Activated naive CD8-positive, alpha-beta T cell treated with anti-CD3 and anti-CD28 coated beads, Interleukin-2, amount 50 U/mL, for 24 hours (primary cell): ENCODE data around the gene KRT14.
A peak's percentile ranks its signal among the peaks of the same experiment; 100 is the strongest.

Experiments used
- ATAC-seq: fragments of 150-1000 bp; cut with Tn5 transposase; one replicate; pipeline ENCODE4 v1.10.0; 2021
- DNase-seq: peaks from one replicate; pipeline ENCODE4 v3.0.0; 2021
- H3K27ac Mint-ChIP-seq: one replicate; pipeline ENCODE4 v1.8.0; 2021; ENCODE audit warnings: mild to moderate bottlenecking, mixed read lengths
- H3K27me3 Mint-ChIP-seq: one replicate; pipeline ENCODE4 v1.8.0; 2021; ENCODE audit warnings: mixed read lengths
- H3K36me3 Mint-ChIP-seq: one replicate; pipeline ENCODE4 v1.8.0; 2021; ENCODE audit warnings: low read depth, mixed read lengths
- H3K4me1 Mint-ChIP-seq: one replicate; pipeline ENCODE4 v1.8.0; 2021; ENCODE audit warnings: mixed read lengths
- H3K4me3 Mint-ChIP-seq: one replicate; pipeline ENCODE4 v1.8.0; 2021; ENCODE audit warnings: mild to moderate bottlenecking, moderate library complexity, mixed read lengths
- H3K9me3 Mint-ChIP-seq: one replicate; pipeline ENCODE4 v1.8.0; 2021; ENCODE audit warnings: mixed read lengths

The KRT14 gene

DNA sequence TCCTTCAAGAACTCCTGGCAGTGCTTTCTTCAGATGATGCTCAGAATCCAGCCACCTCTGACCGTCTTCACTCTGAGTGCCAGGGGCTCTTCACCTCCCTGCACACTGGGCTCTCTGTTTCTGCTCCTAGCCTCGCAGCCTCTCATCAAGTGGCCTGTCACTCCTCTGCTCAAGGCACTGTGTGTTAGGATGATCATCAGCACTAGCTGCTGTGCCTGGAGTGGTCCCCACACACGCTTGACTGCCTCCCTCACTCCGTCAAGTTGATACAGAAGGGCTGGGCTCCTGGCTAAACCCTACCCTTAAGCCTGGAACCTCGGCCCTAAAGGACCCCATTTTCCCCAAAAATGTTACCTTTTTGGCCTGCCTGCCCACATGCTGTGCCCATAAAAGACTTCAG is 30.4 kb downstream of the KRT14 start:
- Mint-ChIP-seq H3K27ac (no peak overlapping the region), H3K9me3 (no peaks in the 10 kb centered on the region), H3K36me3 (no peaks in the 10 kb centered on the region), H3K4me3 (no peak overlapping the region), H3K27me3 (peaks cover 35% of the 10 kb centered on the region), H3K4me1 (no peaks in the 10 kb centered on the region)
- DNase-seq = no peak
- no peak for ATAC-seq

DNA sequence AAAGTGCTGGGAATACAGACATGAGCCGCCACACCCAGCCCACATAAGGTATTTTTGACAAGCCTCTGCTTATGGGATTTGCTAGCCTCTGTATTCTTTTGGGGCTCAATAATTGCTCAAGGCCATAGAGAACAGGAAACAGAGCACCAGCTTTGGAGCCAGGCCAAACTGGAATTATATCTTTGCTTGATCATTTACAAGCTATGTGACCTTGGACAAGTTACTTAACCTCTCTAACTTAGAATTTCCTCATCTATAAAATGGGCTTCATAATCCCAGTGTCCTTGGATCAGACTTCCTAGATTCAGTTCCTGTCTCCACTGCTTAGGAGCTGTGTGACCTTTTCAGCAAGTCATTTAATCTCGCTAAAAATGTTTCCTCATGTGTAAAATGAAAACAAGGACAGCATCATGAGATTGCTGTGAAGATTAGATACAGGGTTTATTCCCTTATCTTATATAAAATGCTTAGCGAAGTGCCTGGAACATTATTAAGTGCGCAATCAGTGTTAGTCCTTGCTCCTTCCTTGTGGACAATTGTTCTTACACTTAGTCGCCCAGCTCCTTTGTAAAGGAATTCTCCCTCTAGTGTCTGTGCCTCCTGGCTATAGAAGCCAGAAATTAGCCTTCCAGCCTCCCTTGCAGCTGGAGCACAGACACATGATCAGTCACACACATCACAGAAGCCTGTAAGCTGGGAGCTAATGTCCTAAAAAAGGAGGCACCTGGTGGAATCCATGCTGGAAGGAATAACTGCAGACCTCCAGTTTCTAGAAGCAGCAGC is 31.4 kb downstream of the KRT14 start:
- Mint-ChIP-seq H3K4me1 (no peaks in the 10 kb centered on the region), H3K36me3 (no peaks in the 10 kb centered on the region), H3K9me3 (no peaks in the 10 kb centered on the region), H3K27me3 (peaks cover 31% of the 10 kb centered on the region), H3K27ac (no peak overlapping the region), H3K4me3 (no peak overlapping the region)
- no peak for ATAC-seq
- DNase-seq = no peak

DNA sequence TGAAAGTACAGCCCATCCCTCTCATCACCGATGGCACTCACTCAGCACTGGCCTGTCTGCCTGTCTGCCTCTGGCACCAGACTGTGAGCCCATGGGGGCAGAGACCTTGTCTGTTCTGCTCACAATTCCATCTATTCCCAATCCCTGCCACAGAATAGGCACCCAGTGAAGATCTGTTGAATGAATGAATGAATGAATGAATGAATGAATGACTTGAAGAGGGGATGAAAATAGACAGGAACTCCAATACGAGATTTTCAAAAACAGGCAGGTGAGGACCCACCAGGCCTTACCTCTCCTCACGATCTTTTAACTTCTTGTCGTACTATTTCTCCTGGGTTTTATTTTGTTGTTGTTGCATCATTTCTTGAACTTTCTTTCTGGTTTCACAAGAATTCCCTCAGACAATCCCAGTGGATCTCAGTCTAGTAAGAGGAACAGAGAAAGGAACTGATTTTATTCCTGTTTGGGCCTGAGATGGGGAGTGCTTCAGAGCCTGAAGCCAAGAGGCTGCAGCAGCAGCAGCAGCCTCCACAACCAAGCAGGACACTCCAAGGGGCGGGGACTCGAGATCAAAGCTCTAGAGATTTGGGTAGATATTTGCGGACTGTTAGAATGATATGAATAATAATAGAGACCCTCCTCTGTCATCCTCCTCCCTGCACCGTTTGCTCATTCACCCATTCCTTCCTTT is 32.6 kb downstream of the KRT14 start:
- H3K4me3 Mint-ChIP-seq = no peak overlapping the region
- DNase-seq (no peak), ATAC-seq (no peak)
- H3K27ac Mint-ChIP-seq = no peak overlapping the region
- H3K27me3 Mint-ChIP-seq = peaks cover 30% of the 10 kb centered on the region
- H3K36me3 Mint-ChIP-seq = no peaks in the 10 kb centered on the region
- no peaks in the 10 kb centered on the region for H3K9me3 Mint-ChIP-seq
- peaks cover 4% of the 10 kb centered on the region for H3K4me1 Mint-ChIP-seq

DNA sequence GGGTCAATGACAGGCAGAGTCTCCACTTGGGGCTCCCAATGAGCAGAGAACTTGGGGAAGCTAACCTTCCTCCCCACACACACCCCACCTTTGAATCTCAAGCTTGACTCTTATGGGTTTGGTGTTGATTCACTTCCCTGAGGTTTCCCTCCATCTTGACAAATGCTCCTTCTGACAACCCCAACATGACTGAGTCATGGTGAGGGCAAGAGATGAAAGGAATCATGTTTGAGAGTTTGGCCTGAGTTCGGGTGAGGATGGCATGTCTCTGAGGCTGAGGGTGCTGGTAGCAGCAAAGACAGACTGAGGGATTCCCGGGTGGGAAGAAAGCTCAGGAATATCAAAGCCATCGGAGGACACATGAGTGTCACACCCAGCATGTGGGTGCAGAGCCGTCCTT is 33.5 kb downstream of the KRT14 start:
- Mint-ChIP-seq H3K9me3 (no peaks in the 10 kb centered on the region), H3K4me3 (no peak overlapping the region), H3K36me3 (no peaks in the 10 kb centered on the region), H3K27ac (no peak overlapping the region), H3K4me1 (peaks cover 13% of the 10 kb centered on the region), H3K27me3 (peaks cover 25% of the 10 kb centered on the region)
- ATAC-seq (no peak), DNase-seq (no peak)

DNA sequence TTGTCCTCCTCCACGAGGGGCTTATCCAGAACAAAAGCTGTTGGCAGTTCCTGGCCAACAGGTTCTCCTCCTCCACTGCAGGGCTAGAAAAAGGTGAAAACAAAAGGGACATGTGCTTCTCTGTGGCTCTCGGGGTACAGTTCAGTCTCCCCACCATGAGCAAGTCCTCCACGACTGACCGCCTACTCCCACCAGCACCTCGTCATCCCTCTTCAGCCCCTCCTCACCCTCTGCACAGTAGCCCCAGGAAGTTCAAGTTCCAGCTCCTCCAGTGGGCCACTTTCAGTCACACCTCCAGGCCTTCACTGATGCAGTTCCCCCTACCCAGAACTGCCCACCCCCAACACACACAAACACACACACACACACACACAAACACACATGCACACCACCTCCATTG is 34.2 kb downstream of the KRT14 start:
- Mint-ChIP-seq H3K27me3 (peaks cover 22% of the 10 kb centered on the region), H3K36me3 (no peaks in the 10 kb centered on the region), H3K4me3 (no peak overlapping the region), H3K4me1 (peaks cover 20% of the 10 kb centered on the region), H3K9me3 (no peaks in the 10 kb centered on the region), H3K27ac (no peak overlapping the region)
- DNase-seq = no peak
- no peak for ATAC-seq

DNA sequence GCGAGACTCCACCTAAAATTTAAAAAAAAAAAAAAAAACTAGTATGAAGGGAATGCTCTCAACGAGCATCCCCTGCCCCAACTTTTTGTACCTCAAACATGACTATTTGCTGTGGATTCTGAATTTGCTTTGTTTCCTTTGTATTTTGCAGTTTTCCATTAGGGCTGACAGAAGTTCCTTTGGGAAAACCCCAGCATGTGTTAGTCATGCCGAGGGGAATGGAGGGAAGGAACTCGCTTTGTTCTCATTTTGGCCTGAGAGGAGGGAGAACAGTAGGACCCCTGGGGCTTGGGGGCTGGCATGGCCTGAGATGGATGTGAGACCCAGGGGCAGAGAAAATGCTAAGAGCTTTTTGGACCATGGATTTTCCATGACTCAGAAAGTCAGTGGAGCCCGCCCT is 35.3 kb downstream of the KRT14 start:
- H3K4me1 Mint-ChIP-seq = peaks cover 20% of the 10 kb centered on the region
- peaks cover 27% of the 10 kb centered on the region for H3K27me3 Mint-ChIP-seq
- H3K36me3 Mint-ChIP-seq = no peaks in the 10 kb centered on the region
- no peak overlapping the region for H3K4me3 Mint-ChIP-seq
- DNase-seq (no peak), ATAC-seq (no peak)
- H3K27ac Mint-ChIP-seq = no peak overlapping the region
- no peaks in the 10 kb centered on the region for H3K9me3 Mint-ChIP-seq

DNA sequence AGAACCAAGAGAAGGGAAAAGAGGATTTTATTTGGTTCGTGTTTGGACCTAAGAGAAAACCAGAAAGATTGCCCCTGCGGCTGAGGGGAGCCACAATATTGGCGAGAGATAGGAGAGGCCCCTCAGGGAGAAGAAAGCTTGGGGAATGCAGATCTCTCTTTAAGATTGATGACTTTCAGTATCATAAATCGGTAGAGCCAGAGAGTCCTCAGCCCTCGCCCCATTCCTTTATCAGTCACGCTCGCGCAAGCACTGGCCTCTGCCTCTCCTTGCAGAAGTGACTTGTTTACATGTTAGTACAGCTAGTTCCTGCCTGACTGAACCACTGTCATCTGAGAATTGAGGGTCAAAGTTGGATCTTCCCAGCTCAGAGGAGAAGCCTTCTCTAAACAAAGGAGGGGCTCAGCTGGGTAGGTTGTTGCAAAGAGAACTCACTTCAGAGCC is 37.1 kb downstream of the KRT14 start:
- no peak overlapping the region for H3K27ac Mint-ChIP-seq
- H3K36me3 Mint-ChIP-seq = no peaks in the 10 kb centered on the region
- H3K4me1 Mint-ChIP-seq = peaks cover 20% of the 10 kb centered on the region
- no peak for DNase-seq
- no peak for ATAC-seq
- H3K27me3 Mint-ChIP-seq = peaks cover 20% of the 10 kb centered on the region
- no peak overlapping the region for H3K4me3 Mint-ChIP-seq
- no peaks in the 10 kb centered on the region for H3K9me3 Mint-ChIP-seq

DNA sequence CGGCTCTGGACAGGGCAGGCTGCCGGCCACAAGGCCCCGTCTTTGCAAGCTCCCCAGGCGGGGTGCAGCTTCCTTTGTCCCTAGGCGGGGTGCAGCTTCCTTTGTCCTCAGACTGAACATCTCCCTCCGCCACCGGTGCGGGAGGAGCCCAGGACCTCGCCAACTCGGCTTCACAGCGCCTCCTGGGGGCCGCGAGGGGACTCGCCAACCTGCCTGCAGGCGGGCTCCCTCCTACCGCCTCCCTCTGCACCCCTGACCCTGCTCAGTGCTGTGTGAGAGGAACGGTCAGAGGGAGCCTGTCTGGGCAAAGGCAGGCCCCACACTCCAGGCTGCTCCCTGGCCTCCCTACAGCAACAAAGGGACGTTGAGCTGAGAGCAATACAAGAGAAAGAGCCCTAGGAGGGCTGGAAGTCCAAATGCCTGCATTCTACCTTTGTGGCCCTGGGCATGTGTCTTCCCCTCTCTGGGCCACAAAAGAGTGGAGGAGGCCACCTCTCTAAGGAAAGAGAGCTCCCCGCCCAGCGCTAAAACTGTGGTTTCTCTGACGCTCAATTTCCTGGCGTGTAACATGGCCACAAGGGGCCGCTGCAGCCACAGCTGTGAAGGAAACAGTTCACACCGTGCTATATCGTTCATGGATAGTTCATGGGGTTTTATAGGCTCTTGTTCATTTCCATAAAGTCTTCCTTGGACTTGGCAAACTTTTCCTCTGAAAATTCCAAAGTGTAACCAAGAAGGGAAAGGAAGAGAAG is 37.7 kb downstream of the KRT14 start:
- Mint-ChIP-seq H3K9me3 (no peaks in the 10 kb centered on the region), H3K36me3 (no peaks in the 10 kb centered on the region), H3K27me3 (peaks cover 18% of the 10 kb centered on the region), H3K4me1 (peaks cover 20% of the 10 kb centered on the region), H3K4me3 (no peak overlapping the region), H3K27ac (no peak overlapping the region)
- DNase-seq (peak; percentile 87), ATAC-seq (peak; percentile 64)

DNA sequence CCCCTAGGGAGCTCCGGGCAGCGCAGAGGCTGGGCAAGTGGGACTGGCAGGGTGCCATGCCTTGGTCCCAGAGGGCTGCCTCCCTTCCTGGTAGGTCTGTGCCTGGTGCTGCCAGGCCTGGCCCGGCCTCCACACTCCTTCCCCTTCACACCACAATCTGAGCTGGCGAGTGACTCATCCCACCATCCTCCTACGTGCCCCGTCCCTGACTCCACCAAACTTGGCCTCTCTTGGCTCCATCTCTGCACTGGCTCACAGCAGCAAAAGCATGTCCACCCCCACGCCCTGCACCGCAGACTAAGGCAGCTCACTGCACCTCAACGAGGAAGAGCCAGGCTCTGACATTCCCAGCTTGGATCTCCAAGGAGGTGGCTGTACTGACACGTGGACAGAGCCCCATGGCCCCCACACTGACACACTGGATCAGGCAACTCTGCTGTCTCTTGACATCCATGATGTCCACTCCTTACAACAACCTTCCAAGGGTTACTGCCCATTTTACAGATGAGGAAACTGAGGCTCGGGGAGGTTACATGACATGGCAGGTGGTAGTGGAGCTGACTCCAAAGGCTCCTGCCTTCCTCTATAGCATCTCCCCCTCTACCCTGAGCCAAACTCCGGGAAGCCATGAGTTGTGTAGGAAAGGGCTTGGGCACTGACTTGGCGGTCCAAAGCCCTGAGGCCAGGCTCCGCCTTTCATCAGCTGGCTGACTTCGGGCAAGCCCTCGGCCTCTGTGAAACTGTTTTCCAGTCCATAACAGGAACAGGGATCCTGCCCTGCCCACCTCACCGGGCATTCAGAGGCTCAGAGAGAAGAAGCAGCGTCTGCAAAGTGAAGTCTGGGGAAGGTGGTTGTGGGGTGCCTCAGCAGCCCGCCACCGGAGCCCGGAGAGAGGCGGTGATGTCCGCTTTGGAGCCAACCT is 38.5 kb downstream of the KRT14 start:
- Mint-ChIP-seq H3K27ac (no peak overlapping the region), H3K4me3 (no peak overlapping the region), H3K4me1 (peaks cover 20% of the 10 kb centered on the region), H3K27me3 (peaks cover 17% of the 10 kb centered on the region), H3K36me3 (no peaks in the 10 kb centered on the region), H3K9me3 (no peaks in the 10 kb centered on the region)
- ATAC-seq (peak; percentile 94), DNase-seq (peak; percentile 80)

DNA sequence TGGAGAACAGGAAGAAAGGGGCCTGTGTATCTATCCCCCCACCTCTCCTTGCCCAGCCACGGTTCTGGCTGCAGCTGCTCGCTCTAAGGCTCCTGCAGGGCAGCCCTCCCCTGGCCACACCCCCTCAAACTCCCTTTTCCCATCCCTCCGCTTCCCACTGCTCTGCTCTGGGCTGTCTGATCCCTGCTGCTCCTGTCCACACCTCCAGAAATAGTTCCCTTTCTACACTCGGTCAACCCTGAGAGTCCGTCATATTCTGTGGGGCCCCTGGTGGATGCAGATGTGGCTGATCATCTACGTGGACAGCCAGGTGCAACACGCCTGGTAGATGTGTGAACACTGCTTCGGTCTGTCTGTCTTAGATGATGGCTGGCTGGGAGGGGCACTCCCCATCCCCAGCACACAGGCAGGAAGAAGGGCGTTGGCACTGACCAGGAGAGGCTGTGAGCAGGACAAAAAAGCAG is 39.3 kb downstream of the KRT14 start:
- Mint-ChIP-seq H3K4me3 (no peak overlapping the region), H3K36me3 (no peaks in the 10 kb centered on the region), H3K27me3 (peaks cover 13% of the 10 kb centered on the region), H3K4me1 (peaks cover 20% of the 10 kb centered on the region), H3K9me3 (no peaks in the 10 kb centered on the region), H3K27ac (no peak overlapping the region)
- no peak for DNase-seq
- ATAC-seq = no peak

DNA sequence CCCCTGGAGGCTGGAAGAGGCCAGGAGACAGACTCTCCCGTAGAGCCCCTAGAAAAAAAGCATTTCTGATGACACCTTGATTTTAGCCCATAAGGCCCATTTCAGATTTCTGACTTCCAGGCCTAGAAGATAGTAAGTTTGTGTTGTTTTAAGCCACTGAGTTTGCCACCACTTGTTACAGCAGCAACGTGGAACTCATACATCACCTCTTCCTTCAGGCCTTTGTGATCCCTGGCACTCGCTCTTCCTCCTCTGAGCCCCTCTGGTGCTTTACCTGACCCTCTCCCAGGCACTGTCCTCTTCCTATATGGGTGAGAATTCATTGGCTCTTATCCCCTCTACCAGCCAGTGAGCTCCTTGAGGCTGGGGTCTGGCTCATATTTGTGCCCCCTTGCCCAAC is 39.9 kb downstream of the KRT14 start:
- Mint-ChIP-seq H3K27ac (no peak overlapping the region), H3K9me3 (no peaks in the 10 kb centered on the region), H3K4me3 (no peak overlapping the region), H3K4me1 (peaks cover 20% of the 10 kb centered on the region), H3K27me3 (peaks cover 13% of the 10 kb centered on the region), H3K36me3 (no peaks in the 10 kb centered on the region)
- DNase-seq (no peak), ATAC-seq (no peak)

DNA sequence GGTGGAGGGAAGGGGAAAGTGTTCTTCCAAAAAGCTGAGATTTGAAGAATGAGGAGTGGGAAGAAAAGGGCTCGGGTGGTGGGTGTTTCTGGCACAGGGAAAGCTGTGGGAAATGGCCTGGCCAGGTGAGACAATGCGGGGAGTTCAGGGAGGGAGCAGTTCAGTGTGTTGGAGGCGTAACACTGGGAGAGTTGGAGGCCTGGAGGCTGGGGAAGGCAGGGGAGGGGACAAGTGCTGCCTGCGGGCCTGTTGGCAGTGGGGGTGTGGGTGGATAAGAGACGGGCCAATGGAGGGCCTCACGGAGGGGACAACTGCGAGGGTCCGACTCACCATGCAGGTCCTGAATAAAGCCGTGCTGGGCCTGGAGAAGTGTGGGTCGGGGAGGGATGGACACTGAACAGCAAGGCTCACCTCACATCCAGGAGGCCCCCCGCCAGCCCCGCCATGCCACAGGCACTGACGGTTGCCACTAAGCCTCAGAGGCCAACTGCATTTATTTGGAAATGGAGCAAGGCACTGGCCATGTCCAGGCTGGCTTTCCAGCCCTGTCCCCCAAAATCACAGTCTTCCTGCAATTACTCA is 40.8 kb downstream of the KRT14 start:
- Mint-ChIP-seq H3K4me1 (peaks cover 20% of the 10 kb centered on the region), H3K36me3 (no peaks in the 10 kb centered on the region), H3K4me3 (no peak overlapping the region), H3K27me3 (peaks cover 13% of the 10 kb centered on the region), H3K27ac (no peak overlapping the region), H3K9me3 (no peaks in the 10 kb centered on the region)
- DNase-seq (no peak), ATAC-seq (no peak)

DNA sequence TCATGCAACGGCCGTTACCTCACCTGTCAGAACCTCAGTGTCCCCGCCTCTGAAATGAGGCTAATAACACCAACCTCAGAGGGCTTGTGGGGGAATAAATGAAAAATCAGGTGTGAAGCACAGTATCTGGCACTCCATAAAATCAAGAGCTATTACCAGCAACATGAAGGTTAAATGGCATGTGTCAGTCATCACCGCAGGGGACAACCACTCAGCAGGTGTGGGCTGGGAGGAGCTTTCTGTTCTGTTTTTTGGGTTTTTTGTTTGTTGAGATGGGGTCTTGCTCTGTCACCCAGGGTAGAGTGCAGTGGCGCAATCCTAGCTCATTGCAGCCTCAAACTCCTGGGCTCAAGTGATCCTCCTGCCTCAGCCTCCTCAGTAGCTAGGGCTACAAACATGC is 41.8 kb downstream of the KRT14 start:
- Mint-ChIP-seq H3K9me3 (no peaks in the 10 kb centered on the region), H3K4me1 (peaks cover 20% of the 10 kb centered on the region), H3K36me3 (no peaks in the 10 kb centered on the region), H3K27me3 (peaks cover 11% of the 10 kb centered on the region), H3K27ac (no peak overlapping the region), H3K4me3 (no peak overlapping the region)
- DNase-seq (no peak), ATAC-seq (no peak)

DNA sequence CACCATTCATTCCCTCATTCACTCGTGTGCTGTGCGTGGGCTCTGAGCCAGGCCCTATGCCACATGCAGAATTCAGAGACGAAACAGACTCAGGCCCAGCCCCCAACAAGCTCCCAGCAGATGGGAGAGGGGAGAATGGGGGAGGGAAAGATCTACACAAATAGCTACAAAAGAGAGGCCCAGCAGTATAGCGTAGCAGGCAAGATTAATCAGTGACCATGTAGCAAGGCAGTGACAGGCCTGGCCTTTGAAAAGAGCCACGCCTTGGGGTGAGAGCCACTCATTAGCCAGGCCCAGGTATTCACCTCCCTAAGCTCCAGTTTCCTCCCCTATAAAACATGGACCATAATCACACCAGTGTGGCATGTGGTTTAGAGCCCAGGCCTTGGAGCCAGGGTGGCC is 42.2 kb downstream of the KRT14 start:
- H3K9me3 Mint-ChIP-seq = no peaks in the 10 kb centered on the region
- DNase-seq (no peak), ATAC-seq (no peak)
- H3K4me3 Mint-ChIP-seq = no peak overlapping the region
- H3K36me3 Mint-ChIP-seq = no peaks in the 10 kb centered on the region
- peaks cover 10% of the 10 kb centered on the region for H3K27me3 Mint-ChIP-seq
- H3K4me1 Mint-ChIP-seq = peaks cover 19% of the 10 kb centered on the region
- no peak overlapping the region for H3K27ac Mint-ChIP-seq
